Loucy (cell line): Measurements from ENCODE around the gene CD300LD.

Source experiments
- H2AFZ ChIP-seq: fragments of 200-600 bp; sonication (generic); 2 replicates; pipeline ENCODE4 v1.6.0; 2016; ENCODE audit warnings: antibody characterized with exemption, mild to moderate bottlenecking, low read length, moderate library complexity
- H3F3A ChIP-seq: fragments of 200-600 bp; 2 replicates; pipeline ENCODE4 v1.6.0; 2016; ENCODE audit warnings: antibody characterized with exemption, low read depth, mild to moderate bottlenecking
- H3K27me3 ChIP-seq: fragments of 200-600 bp; sonication (generic); 2 replicates; pipeline ENCODE4 v1.6.1; 2014; ENCODE audit warnings: low read length, mild to moderate bottlenecking; ENCODE audit not compliant: insufficient read depth, poor library complexity, severe bottlenecking
- H3K36me3 ChIP-seq: fragments of 200-600 bp; sonication (generic); 2 replicates; pipeline ENCODE4 v1.6.1; 2016; ENCODE audit warnings: low read length; ENCODE audit not compliant: insufficient read depth
- H3K4me1 ChIP-seq: fragments of 200-600 bp; sonication (generic); 2 replicates; pipeline ENCODE4 v1.5.1; 2014; ENCODE audit warnings: low read length, mild to moderate bottlenecking; ENCODE audit not compliant: insufficient read depth, poor library complexity, severe bottlenecking
- H3K4me2 ChIP-seq: fragments of 200-600 bp; sonication (generic); 2 replicates; pipeline ENCODE4 v1.6.0; 2014; ENCODE audit warnings: antibody characterized with exemption, low read length, low read depth, mild to moderate bottlenecking; ENCODE audit not compliant: poor library complexity, severe bottlenecking
- H3K4me3 ChIP-seq: fragments of 200-600 bp; sonication (generic); 2 replicates; pipeline ENCODE4 v1.5.1; 2014; ENCODE audit warnings: low read length, mild to moderate bottlenecking, mixed read lengths; ENCODE audit not compliant: poor library complexity, severe bottlenecking
- H3K79me2 ChIP-seq: fragments of 200-600 bp; sonication (generic); 2 replicates; pipeline ENCODE4 v1.6.1; 2014; ENCODE audit warnings: low read length; ENCODE audit not compliant: insufficient read depth
- H3K9ac ChIP-seq: fragments of 200-600 bp; sonication (generic); 2 replicates; pipeline ENCODE4 v1.6.0; 2014; ENCODE audit warnings: mild to moderate bottlenecking, low read depth, low read length, moderate library complexity; ENCODE audit not compliant: poor library complexity, severe bottlenecking
- H3K9me2 ChIP-seq: fragments of 200-600 bp; sonication (generic); replicated peaks from 2 replicates; pipeline ENCODE4 v1.6.1; 2016; ENCODE audit warnings: low read depth, low read length, mixed read lengths
- H3K9me3 ChIP-seq: fragments of 200-600 bp; sonication (generic); 2 replicates; pipeline ENCODE4 v1.6.1; 2014; ENCODE audit warnings: mild to moderate bottlenecking, antibody characterized with exemption, low read length, low read depth; ENCODE audit not compliant: insufficient read depth
- H4K20me1 ChIP-seq: fragments of 200-600 bp; sonication (generic); 2 replicates; pipeline ENCODE4 v1.6.0; 2014; ENCODE audit warnings: antibody characterized with exemption, low read length, mild to moderate bottlenecking; ENCODE audit not compliant: insufficient read depth, poor library complexity, severe bottlenecking
- CTCF ChIP-seq: fragments of 200-600 bp; sonication (generic); conservative IDR thresholded peaks from 2 replicates; pipeline ENCODE4 v1.5.1; 2014; ENCODE audit warnings: mild to moderate bottlenecking, antibody characterized with exemption, low read length
- EZH2phosphoT487 ChIP-seq: fragments of 200-600 bp; IDR thresholded peaks from 2 replicates; pipeline ENCODE4 v1.6.1; 2018; ENCODE audit warnings: antibody characterized with exemption, mild to moderate bottlenecking, moderate library complexity, borderline replicate concordance

The CD300LD gene

GRCh38 chr17:74612046-74612445 is 20.0 kb upstream of the CD300LD start:
- no peaks in the 10 kb centered on the region for H3F3A ChIP-seq
- H3K4me1 ChIP-seq: peaks cover 22% of the 10 kb centered on the region
- peak overlapping the region; percentile 43 for H3K9ac ChIP-seq
- H2AFZ ChIP-seq: no peak overlapping the region
- H3K9me2 ChIP-seq: no peaks in the 10 kb centered on the region
- no peaks in the 10 kb centered on the region for H3K36me3 ChIP-seq
- H4K20me1 ChIP-seq: no peaks in the 10 kb centered on the region
- no peaks in the 10 kb centered on the region for H3K9me3 ChIP-seq
- no peaks in the 10 kb centered on the region for H3K27me3 ChIP-seq
- peak overlapping the region; percentile 71 for H3K4me2 ChIP-seq
- TF ChIP-seq EZH2phosphoT487 (no peak), CTCF (no peak)
- H3K4me3 ChIP-seq: peak overlapping the region; percentile 54
- H3K79me2 ChIP-seq: no peaks in the 10 kb centered on the region

- H3K9me2 ChIP-seq: no peaks in the 10 kb centered on the region
- H3K36me3 ChIP-seq: no peaks in the 10 kb centered on the region
- H3K79me2 ChIP-seq: no peaks in the 10 kb centered on the region
- H3K4me3 ChIP-seq: no peak overlapping the region
- no peaks in the 10 kb centered on the region for H3K27me3 ChIP-seq
- no peaks in the 10 kb centered on the region for H4K20me1 ChIP-seq
- H3K9ac ChIP-seq: no peak overlapping the region
- no peak for TF ChIP-seq EZH2phosphoT487
- TF ChIP-seq CTCF: no peak
- no peaks in the 10 kb centered on the region for H3K9me3 ChIP-seq
- H3F3A ChIP-seq: no peaks in the 10 kb centered on the region
- H3K4me1 ChIP-seq: peaks cover 22% of the 10 kb centered on the region
- H3K4me2 ChIP-seq: no peak overlapping the region
- H2AFZ ChIP-seq: no peak overlapping the region
Measured at GRCh38 chr17:74610108-74610507, 18.0 kb upstream of the CD300LD start.

- Histone ChIP-seq H3K9ac (no peak overlapping the region), H2AFZ (no peak overlapping the region), H3K79me2 (no peaks in the 10 kb centered on the region), H3F3A (no peaks in the 10 kb centered on the region), H3K4me1 (peaks cover 18% of the 10 kb centered on the region), H3K27me3 (no peaks in the 10 kb centered on the region), H3K4me2 (no peak overlapping the region), H3K9me2 (no peaks in the 10 kb centered on the region), H4K20me1 (no peaks in the 10 kb centered on the region), H3K9me3 (no peaks in the 10 kb centered on the region), H3K36me3 (no peaks in the 10 kb centered on the region), H3K4me3 (no peak overlapping the region)
- TF ChIP-seq CTCF (no peak), EZH2phosphoT487 (no peak)
Measured at GRCh38 chr17:74608511-74608910, 16.4 kb upstream of the CD300LD start.
